Effector memory CD4-positive, alpha-beta T cell (primary cell): ENCODE data around the gene HELT.
"Not testable (repeated sequence)": the region's sequence is repeated elsewhere in the genome, so short reads cannot be mapped to it uniquely, and the experiment has no call there.

Source experiments
- DNase-seq, 3 donors: peaks; one replicate each; pipeline ENCODE4 v3.0.0-alpha.2; 2020
- H3K27ac ChIP-seq: 2 replicates; pipeline ENCODE4 v1.7.0; 2013; ENCODE audit warnings: mild to moderate bottlenecking, low read length, moderate library complexity; ENCODE audit not compliant: insufficient read depth, poor library complexity, severe bottlenecking
- H3K27me3 ChIP-seq: replicated peaks from 2 replicates; pipeline ENCODE4 v1.7.0; 2013; ENCODE audit warnings: mild to moderate bottlenecking, low read length; ENCODE audit not compliant: insufficient read depth, control insufficient read depth, poor library complexity, severe bottlenecking
- H3K36me3 ChIP-seq: 2 replicates; pipeline ENCODE4 v1.7.0; 2013; ENCODE audit warnings: mild to moderate bottlenecking, low read length, moderate library complexity; ENCODE audit not compliant: control insufficient read depth, insufficient read depth
- H3K4me1 ChIP-seq: 2 replicates; pipeline ENCODE4 v1.7.0; 2013; ENCODE audit warnings: low read length, mild to moderate bottlenecking; ENCODE audit not compliant: control insufficient read depth, insufficient read depth, poor library complexity, severe bottlenecking
- H3K4me3 ChIP-seq: 2 replicates; pipeline ENCODE4 v1.7.0; 2013; ENCODE audit warnings: low read length, low read depth, mild to moderate bottlenecking; ENCODE audit not compliant: insufficient read depth, poor library complexity, severe bottlenecking
- H3K9me3 ChIP-seq: 2 replicates; pipeline ENCODE4 v1.7.0; 2013; ENCODE audit warnings: mild to moderate bottlenecking, low read length, moderate library complexity; ENCODE audit not compliant: control insufficient read depth

HELT gene

GRCh38 chr4:184987493-184988031 lies 30.7 kb upstream of the HELT start:
- no peaks in the 10 kb centered on the region for H3K36me3 ChIP-seq
- H3K27me3 ChIP-seq = no peaks in the 10 kb centered on the region
- peaks cover 16% of the 10 kb centered on the region for H3K4me1 ChIP-seq
- DNase-seq = no peak
- H3K9me3 ChIP-seq = no peaks in the 10 kb centered on the region
- H3K27ac ChIP-seq = no peak overlapping the region
- no peak overlapping the region for H3K4me3 ChIP-seq

- Histone ChIP-seq H3K4me1 (peaks cover 5% of the 10 kb centered on the region), H3K36me3 (no peaks in the 10 kb centered on the region), H3K27me3 (no peaks in the 10 kb centered on the region), H3K4me3 (no peak overlapping the region), H3K27ac (no peak overlapping the region), H3K9me3 (no peaks in the 10 kb centered on the region)
- no peak for DNase-seq
Observed at GRCh38 chr4:184988611-184989010, 29.7 kb upstream of the HELT start.

- H3K9me3 ChIP-seq, H3K27me3 ChIP-seq, DNase-seq, H3K36me3 ChIP-seq, H3K4me1 ChIP-seq, H3K4me3 ChIP-seq, H3K27ac ChIP-seq: not testable (repeated sequence)
Observed at GRCh38 chr4:184989283-184989682, 29.0 kb upstream of the HELT start.

- not testable (repeated sequence) for H3K4me1 ChIP-seq, H3K4me3 ChIP-seq, H3K27me3 ChIP-seq, H3K36me3 ChIP-seq, DNase-seq, H3K27ac ChIP-seq, H3K9me3 ChIP-seq
Observed at GRCh38 chr4:184990131-184990530, 28.2 kb upstream of the HELT start.

- DNase-seq = no peak
- Histone ChIP-seq H3K4me3 (no peak overlapping the region), H3K36me3 (no peaks in the 10 kb centered on the region), H3K27me3 (no peaks in the 10 kb centered on the region), H3K4me1 (no peaks in the 10 kb centered on the region), H3K27ac (no peak overlapping the region), H3K9me3 (no peaks in the 10 kb centered on the region)
Observed at GRCh38 chr4:184991860-184992259, 26.4 kb upstream of the HELT start.

GRCh38 chr4:184992422-184992821 lies 25.9 kb upstream of the HELT start:
- no peaks in the 10 kb centered on the region for H3K4me1 ChIP-seq
- no peaks in the 10 kb centered on the region for H3K27me3 ChIP-seq
- H3K4me3 ChIP-seq = no peak overlapping the region
- no peak overlapping the region for H3K27ac ChIP-seq
- no peak for DNase-seq
- no peaks in the 10 kb centered on the region for H3K36me3 ChIP-seq
- H3K9me3 ChIP-seq = no peaks in the 10 kb centered on the region

- no peaks in the 10 kb centered on the region for H3K4me1 ChIP-seq
- H3K9me3 ChIP-seq = no peaks in the 10 kb centered on the region
- no peak overlapping the region for H3K4me3 ChIP-seq
- H3K36me3 ChIP-seq = no peaks in the 10 kb centered on the region
- no peak for DNase-seq
- H3K27me3 ChIP-seq = no peaks in the 10 kb centered on the region
- H3K27ac ChIP-seq = no peak overlapping the region
Observed at GRCh38 chr4:184993247-184993646, 25.0 kb upstream of the HELT start.

GRCh38 chr4:184994010-184994622 lies 24.2 kb upstream of the HELT start:
- DNase-seq = no peak
- Histone ChIP-seq H3K36me3 (no peaks in the 10 kb centered on the region), H3K27ac (no peak overlapping the region), H3K4me3 (no peak overlapping the region), H3K4me1 (no peaks in the 10 kb centered on the region), H3K27me3 (no peaks in the 10 kb centered on the region), H3K9me3 (no peaks in the 10 kb centered on the region)

- H3K27me3 ChIP-seq = no peaks in the 10 kb centered on the region
- H3K4me3 ChIP-seq = no peak overlapping the region
- no peaks in the 10 kb centered on the region for H3K36me3 ChIP-seq
- H3K27ac ChIP-seq = no peak overlapping the region
- no peaks in the 10 kb centered on the region for H3K4me1 ChIP-seq
- H3K9me3 ChIP-seq = no peaks in the 10 kb centered on the region
- no peak for DNase-seq
Observed at GRCh38 chr4:184994623-184995010, 23.7 kb upstream of the HELT start.

- H3K27ac ChIP-seq, DNase-seq, H3K36me3 ChIP-seq, H3K4me1 ChIP-seq, H3K27me3 ChIP-seq, H3K9me3 ChIP-seq, H3K4me3 ChIP-seq: not testable (repeated sequence)
Observed at GRCh38 chr4:184997656-184998055, 20.6 kb upstream of the HELT start.
